Retina (tissue), 1 donor: ENCODE results near the gene PFDN6.
"Not testable (repeated sequence)": the region's sequence is repeated elsewhere in the genome, so short reads cannot be mapped to it uniquely, and the experiment has no call there.

Experiments
- DNase-seq: peaks from one replicate; pipeline ENCODE4 v3.0.0-alpha.2; 2016

PFDN6 gene

DNA sequence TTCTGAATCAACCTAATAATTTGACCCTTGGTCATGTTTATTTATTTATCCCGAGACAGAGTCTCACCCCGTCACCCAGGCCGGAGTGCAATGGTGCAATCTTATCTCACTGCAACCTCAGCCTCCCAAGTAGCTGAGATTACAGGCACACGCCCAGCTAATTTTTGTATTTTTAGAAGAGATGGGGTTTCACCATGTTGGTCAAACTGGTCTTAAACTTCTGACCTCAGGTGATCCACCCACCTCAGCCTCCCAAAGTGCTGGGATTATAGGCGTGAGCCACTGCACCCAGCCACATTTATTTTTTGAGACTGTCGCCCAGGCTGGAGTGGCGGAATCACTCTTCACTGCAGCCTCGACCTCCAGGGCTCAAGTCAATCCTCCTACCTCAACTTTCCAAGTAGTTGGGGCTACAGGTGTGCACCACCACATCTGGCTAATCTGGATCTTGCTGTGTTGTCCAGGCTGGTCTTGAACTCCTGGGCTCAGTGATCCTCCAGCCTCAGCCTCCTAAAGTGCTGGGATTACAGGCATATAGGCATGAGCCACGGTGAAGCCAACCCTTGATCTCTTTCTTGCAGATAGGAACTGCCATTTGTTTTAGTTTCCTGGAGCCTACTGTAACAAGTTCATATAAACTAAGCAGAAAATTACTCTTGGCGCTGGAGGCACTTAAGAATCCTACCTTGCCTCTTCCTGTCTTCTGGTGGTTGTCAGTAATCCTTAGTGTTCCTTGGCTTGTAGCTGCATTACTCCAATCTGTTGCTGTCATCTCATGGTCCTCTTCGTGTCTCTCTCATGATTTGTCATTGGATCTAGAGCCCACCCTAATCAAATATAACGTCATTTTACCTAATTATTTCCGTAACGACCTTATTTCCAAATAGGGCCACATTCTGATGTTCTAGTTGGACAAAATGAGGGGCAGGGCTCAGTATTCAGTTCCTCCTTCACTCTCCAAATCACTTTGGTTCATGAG lies 15.2 kb upstream of the PFDN6 start:
- no peak for DNase-seq

DNA sequence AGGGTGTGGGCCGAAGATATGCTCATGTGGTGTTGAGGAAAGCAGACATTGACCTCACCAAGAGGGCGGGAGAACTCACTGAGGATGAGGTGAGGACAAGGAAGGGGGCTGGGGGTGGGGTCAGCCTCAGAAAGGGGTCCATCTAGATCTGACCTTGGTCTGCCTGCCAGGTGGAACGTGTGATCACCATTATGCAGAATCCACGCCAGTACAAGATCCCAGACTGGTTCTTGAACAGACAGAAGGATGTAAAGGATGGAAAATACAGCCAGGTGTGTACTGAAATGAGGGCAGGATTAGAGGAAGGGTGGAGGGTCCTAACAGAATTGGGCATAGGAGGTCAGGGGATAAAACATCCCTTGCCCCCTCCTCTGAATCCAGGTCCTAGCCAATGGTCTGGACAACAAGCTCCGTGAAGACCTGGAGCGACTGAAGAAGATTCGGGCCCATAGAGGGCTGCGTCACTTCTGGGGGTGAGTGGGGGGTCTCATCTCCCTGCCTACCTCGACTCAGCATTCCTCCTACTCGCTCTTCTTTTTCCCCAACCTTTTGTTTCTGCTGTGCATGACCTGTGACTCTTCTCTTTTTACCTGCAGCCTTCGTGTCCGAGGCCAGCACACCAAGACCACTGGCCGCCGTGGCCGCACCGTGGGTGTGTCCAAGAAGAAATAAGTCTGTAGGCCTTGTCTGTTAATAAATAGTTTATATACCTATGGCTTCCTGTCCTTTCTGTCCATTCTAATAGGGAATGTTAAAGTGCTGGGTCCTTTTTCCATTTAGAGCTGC lies 13.4 kb upstream of the PFDN6 start:
- not testable (repeated sequence) for DNase-seq

DNA sequence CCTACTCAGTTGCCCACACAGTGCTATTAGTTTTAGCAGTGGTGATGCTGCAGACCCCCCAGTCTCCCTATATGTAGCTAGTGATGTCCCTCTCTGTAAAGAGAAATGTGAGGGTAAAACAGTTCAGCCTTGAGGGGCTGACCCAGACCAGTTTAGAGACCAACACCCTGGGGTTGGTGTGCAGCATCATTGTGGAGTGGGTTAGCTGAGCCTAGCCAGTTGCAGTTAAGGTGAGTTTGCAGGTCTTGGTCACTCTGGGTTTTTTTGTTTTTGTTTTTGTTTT lies 12.9 kb upstream of the PFDN6 start:
- DNase-seq: no peak

DNA sequence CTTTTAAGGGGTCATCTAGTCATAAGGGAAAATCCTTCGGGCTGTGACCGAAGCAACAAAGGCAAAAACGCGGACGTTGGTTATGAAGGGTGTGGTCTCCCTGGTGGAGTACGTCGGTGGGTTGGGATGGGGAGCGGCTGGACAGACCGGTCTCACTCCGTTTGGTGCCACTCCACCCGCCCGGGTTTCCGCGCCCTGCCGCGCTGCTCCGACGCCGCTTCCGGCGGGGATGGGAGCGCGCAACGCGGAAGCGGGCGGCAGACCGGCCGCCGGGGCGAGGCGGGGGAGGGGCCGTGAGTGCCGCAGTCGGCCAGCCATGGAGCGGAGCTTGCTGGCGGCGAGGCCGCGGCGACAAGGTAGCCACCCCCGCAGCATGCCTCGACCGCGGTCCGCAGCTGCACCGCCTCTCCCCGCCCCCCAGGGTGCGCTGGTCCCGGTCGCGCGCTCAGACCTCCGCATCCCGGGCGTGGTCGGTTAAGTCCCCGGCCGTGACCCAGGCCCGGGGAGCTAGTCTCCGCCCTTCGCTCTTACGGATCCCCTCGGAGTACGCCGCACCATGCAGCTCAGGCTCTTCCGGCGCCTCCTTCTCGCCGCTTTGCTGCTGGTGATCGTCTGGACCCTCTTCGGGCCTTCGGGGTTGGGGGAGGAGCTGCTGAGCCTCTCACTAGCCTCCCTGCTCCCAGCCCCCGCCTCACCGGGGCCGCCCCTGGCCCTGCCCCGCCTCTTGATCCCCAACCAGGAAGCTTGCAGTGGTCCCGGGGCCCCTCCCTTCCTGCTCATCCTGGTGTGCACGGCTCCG lies 12.3 kb upstream of the PFDN6 start, which contains the start of gene B3GALT4:
B3GALT4 (plus strand) TSS at position 260 of the 799 bp plus-strand sequence; CDS start at position 557, 297 bp downstream.
- DNase-seq: peak; percentile 92

DNA sequence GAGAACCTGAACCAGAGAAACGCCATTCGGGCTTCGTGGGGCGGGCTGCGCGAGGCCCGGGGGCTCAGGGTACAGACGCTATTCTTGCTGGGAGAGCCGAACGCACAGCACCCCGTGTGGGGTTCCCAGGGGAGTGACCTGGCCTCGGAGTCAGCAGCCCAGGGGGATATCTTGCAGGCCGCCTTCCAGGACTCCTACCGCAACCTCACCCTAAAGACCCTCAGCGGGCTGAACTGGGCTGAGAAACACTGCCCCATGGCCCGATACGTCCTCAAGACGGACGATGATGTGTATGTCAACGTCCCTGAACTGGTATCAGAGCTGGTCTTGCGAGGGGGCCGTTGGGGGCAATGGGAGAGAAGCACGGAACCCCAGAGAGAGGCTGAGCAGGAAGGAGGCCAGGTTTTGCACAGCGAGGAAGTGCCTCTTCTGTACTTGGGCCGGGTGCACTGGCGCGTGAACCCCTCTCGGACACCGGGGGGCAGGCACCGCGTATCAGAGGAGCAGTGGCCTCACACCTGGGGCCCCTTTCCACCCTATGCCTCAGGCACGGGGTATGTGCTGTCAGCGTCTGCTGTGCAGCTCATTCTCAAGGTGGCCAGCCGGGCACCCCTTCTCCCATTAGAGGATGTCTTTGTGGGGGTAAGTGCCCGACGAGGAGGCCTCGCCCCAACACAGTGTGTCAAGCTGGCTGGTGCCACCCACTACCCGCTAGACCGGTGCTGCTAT lies 11.6 kb upstream of the PFDN6 start:
- DNase-seq: peak; percentile 14

DNA sequence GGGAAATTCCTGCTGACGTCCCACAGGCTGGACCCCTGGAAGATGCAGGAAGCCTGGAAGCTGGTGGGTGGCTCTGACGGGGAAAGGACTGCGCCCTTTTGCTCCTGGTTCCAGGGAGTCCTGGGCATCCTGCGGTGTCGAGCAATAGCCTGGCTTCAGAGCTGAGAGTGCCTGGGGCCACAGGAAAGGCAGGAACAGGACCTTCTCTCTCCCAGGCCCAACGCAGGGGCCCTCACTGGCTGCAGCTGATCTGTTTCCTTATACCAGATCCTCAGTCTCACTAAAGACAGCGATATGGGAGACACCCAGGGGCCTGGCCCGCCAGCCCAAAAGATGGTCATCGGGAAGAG lies 11.0 kb upstream of the PFDN6 start:
- no peak for DNase-seq

DNA sequence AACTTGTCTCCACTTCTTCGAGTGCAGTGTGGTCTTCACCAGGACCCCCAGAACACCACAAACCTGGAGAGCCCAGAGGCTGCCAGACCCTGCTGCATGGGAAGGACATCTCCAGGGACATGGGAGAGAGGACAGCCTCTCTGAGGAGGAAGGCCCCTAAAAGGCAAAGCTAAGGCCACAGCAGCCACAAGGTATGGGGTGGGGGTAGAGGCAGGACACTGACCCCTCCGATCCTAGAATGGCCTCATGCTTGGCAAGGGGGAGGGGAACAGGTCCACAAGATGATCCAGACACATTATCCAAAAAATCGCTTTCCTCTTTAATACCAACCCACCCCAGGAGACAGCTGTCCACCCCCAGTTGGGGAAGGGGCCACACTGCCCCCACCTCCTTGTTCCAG lies 10.6 kb upstream of the PFDN6 start:
- DNase-seq: no peak

DNA sequence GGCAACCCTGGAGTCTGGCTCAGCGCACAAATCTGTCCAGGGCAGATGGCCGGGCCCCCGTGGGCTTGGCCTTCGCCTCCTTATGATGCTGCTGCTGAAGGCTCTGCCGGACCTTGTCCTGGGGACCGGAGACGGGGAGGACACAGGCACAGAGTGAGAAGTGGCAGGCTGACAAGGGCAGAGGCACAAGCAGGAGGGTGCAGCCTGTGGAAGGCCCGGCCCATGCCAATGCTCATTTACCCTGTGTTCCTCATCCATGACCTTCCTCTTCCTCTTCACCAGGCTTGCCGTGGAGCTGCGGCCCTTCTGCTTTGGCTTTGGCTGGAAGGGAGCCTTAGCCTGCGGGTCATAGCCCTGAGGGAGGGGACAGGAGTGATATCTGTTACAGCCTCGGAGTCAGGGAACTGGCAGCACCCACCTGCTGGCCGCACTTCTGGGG lies 10.1 kb upstream of the PFDN6 start:
- DNase-seq: no peak

DNA sequence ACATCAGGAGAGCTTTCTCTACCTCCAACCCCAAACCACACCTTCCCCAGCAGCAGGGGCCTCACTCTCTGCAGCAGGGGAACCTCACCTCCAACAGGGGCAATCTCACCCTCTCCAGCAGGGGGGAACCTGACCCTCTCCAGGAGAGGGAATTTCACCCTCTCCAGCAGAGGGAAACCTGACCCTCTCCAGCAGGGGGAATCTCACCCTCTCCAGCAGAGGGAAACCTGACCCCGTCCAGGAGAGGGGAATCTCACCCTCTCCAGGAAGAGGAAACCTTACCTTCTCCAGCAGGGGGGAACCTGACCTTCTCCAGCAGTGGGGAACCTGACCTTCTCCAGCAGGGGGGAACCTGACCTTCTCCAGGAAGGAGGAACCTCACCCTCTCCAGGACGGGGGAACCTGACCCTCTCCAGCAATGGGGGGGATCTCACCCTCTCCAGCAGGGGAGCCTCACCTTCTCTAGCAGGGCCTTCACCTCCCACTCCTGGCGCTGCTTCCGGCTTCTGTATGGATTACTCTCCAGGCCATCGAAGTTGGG lies 9.4 kb upstream of the PFDN6 start:
- DNase-seq: no peak

DNA sequence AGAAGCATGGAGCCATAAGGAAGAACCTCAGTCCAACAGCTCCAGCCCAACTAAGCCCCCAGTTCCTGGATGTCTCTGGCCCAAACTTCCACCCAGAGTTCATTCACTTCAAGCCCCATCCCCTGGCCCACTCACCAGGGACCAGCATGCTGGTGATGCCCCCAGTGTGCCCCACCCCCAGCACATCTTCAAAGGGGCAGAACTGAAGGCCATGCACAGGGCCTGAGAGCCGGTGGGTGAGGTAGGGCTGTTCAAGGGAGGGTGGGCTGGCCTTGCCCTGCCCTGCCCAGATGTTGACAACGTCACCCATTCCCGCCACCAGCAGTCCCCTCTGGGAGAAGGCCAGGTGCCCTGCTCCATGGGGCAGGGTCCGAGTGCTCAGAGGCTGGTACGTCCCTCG lies 8.9 kb upstream of the PFDN6 start:
- DNase-seq: no peak

DNA sequence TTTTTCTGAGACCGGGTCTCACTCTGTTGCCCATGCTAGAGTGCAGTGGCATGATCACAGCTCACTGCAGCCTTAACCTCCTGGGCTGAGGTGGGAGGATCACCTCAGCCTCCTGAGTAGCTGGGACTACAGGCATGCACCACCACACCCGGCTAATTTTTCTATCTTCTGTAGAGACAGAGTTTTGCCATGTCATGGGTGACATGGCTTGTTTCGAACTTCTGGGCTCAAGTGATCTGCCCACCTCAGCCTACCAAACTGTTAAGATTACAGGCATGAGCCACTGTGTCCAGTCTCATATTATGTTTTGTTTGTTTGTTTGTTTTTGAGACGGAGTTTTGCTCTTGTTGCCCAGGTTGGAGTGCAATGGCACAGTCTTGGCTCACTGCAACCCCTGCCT lies 4.2 kb upstream of the PFDN6 start:
- not testable (repeated sequence) for DNase-seq

DNA sequence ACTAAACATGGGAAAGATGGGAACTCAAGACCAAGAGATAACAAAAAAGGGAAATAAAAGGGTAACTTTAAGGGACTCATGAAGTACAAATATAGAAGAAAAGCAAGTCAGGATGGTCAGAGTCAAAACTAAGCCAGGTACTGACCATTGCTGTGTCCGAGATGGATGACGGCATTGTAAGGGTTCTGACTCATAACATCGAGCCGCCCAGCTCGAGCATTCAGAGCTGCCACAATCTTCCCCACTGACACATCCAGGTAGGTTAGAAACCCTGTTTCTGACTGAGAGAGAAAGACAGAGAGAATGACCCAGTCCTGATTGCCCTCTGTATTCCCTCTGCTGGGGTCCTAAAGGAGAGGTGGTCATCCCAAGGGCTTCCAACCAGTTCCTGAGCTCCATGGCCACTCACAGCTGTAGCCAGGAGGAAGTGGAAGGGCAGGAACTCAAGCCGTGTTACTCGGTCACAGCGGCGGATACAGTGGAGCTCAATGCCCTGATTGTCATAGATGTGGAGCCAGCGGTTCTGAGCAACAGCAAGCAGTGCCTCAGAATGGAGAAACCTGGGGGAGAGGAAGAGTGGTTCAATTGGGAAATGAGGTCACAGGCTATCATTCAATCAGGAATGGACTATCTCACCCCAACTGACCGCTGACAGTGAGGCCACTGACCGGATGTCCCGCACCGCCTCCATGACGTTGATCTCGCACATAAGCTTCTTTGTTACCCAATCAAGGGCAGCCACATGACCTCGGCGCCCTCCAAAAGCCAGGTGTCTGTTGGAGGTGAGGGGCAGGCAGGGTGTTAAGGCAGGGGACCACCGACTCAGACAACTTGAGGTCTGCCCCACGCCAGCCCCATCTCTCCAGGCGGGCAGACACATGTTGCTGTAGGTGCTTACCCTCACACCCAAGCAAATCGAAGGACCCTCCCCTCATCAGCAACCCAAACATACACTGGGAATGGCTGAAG lies 2.2 kb upstream of the PFDN6 start:
- DNase-seq: no peak

DNA sequence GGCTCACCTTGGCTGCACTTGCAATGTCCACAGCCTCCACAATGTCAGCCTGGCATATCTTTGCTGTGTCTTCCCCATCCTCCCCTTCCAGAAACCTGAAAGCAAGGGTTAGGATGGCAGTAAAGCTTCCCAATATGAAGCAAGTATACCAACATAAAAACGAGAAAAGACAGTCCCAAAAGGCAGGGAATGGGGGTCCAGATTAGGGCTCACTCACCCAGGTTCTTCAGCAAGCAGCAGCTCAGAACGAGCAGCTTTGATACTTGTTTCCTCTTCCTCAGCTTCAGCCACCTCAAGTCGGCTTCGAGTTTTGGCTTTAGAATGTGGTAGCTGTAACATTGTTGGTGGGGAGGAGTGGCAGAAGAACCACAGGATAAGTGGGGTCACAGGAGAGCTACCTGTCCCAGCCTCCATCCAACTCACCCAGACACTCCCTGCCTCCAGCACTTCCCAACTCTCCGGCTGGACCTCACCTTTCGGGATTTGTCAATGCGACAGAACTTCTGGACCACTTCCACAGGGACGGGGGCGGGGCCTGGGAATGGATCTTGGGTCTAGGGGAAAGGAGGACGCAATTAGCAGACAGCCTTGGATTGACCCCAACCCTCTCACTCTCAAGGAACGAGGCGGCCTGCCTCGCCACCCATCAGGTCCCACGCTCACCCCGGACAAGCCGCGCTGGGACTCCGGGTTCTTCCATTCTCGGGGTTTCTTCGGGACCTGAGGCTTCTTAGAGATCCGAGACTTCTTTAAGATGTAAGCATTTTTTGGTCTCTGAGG lies 1.1 kb upstream of the PFDN6 start:
- no peak for DNase-seq

DNA sequence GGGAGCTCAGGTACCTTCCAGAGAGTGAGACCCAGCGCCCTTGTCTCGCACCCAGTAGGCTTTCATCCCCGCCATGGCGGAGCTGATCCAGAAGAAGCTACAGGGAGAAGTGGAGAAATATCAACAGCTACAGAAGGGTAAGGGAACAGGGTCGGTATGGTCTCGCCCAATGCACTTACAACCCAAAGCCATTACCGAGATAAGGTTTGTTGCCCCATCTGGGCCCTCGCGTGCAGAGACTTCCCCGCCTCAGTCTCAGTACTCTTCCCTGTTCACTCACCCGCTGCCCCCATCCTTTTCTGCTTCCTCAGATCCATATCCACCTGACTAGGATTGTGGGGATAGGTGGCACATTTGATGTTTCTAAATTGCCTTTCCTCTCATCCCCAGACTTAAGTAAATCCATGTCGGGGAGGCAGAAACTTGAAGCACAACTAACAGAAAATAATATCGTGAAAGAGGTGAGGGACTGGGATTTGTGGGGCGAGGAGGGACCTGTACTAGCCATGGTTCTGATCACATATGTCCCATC lies 449 bp downstream of the PFDN6 start:
- no peak for DNase-seq

DNA sequence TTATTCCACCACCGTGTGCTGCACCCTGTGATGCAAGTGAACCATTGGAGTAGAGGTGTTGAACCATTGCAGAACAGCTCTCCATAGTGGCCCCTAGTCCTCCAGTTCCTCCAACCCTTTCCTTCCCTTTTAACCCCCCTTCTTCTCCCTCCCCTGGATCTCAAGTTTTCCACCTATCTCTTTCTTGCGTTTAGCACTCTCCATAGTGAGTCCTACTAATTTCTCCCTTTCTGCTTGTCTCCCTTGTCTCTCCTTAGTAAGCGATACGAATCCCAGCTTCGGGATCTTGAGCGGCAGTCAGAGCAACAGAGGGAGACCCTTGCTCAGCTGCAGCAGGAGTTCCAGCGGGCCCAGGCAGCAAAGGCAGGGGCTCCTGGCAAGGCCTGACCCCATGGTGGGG lies 1.1 kb downstream of the PFDN6 start:
- no peak for DNase-seq

DNA sequence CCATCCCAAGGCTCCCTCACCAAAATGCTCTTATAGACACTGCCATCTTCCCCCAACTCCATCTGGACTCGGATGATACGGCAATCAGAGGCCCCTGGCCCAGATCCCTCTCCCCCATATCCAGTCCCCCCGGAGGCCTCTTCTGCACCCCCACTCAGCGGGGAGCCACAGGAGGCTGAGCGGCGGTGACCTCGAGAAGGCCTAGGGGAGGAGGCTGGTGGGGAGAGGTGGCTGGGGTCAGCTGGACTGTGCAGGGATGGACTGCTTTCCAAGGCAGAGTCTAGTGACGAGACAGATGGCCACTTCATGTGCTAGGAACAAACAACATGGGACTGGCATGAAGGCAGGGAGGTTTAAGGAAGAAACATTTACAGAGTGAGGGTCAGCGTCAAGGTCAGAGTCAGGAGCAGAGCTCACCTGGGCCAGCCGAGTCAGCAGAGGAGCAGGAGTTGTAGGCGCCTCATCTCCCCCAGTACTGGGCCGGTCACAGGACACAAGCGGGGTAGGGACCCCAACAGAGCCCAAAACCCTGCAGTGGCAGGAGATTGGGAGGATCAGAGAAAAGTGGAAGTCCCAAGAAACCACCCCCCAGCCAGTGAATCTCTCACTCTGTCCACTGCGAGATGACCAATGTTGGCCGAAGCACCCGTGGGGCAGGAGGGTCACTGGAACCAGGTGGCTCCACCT lies 3.7 kb downstream of the PFDN6 start:
- DNase-seq: no peak

DNA sequence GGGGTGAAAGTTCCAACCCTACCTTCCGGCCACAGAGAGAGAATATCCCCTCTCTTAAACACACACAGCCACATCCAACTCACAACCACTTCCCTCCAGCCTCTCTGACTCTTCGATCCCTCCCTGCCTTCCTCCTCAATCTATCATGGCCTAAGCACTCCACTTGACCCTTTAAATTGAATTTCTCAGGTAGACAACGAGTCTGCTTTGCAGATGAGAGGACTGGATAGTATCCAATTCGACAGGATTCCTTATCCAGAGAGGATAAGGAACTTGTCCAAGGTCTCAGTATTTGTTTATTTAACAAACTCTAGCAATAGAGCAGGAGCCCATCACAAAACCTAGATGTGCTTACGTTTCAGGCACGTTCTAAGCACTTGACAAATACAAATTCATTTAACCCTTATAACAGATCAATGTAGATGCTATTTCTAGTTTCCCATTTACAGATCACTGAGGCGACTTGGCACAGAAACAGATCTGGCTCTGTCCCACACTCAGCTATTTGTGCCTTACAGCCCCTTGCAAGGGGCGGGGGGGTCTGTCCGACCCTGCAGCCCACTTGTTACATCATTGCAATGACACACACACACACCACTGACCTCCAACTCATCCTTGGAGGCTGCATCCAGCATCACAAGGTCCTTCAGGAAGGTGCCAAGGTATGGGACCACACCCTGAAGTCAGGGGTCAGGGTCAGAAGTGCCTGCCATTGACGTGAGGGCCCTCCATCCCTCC lies 4.9 kb downstream of the PFDN6 start:
- DNase-seq: no peak

DNA sequence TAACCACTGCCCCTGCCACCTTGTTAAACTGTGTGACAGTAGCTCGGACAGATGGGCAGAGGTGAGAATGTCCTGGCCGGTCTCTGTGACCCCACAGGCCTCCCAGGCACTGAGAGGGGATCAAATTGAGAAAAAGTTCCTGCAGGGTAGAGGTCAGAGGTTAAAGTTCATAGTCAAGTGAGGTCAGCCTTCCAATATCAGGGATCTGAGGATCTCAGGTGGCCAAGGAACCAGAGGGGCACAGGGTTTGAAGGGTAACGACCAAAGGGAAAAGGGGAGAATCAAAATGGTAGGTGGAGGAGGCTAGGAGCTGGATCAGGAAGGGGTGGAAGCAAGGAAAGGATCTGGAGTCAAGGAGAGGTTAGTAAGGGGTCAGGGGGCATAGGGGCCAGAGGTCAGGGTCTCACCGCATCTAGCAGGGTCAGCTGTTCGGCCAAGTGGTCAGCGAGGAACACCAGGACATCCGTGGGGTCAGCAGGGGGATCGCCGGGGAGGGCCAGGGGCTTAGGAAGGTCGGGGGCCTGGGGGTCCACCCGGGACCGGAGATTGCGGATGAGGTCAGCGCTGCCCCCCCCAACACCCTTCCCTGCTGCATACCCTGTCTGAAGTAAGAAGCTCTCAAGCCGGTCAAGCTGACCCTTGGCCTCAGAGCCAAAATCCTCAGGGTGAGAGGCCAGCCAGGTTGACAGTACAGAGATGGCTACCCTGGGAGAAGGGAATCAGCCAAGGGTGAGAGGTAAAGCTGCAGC lies 6.4 kb downstream of the PFDN6 start:
- no peak for DNase-seq
